Left colon (tissue), 2 donors: Measurements from ENCODE around the gene FALEC. TPM values are rescaled to one million over a fixed set of nuclear protein-coding genes. Genes with fewer than 3 reads are reported as not detected.
"Not testable (repeated sequence)": the region's sequence is repeated elsewhere in the genome, so short reads cannot be mapped to it uniquely, and the experiment has no call there.

ENCODE experiments used
- ATAC-seq: fragments of 200-7000 bp; cut with Tn5 transposase; one replicate; pipeline ENCODE4 v1.9.1; 2020; ENCODE audit warnings: mild to moderate bottlenecking, moderate library complexity
- DNase-seq, 2 donors: peaks; one replicate each; pipeline ENCODE4 v3.0.0-alpha.2; 2020
- intact Hi-C, 2 donors: fragments of 100-400 bp; cut with DNase I in 1 of 2; cut with micrococcal nuclease in 1 of 2; formaldehyde crosslinking; loops; one replicate each; pipeline versions ENCODE4 v1.11.2 to v1.14.0; 2022; cut with DNase I, micrococcal nuclease
- total RNA-seq, 2 donors: library from RNA; stranded (reverse); fragmentation: NEBNext Ultra II Directional; extraction: Animal tissue kit (Norgen Biotek cat#: 25700); gene quantifications; one replicate each; pipeline ENCODE4 v1.2.1, GENCODE V29; 2021
- donor health status: DM: no; HTN: no; CAD: no.
- donor health status: DM: yes; HTN: yes; CAD: no.

FALEC gene
- total RNA-seq, 2 donors from 2014 or later, result not detected

- no peak for ATAC-seq
- intact Hi-C loops, result loop anchor here in 1 of 2 donors (5.0 kb wide), 1 partner anchor 60 kb away; no protein-coding TSS in a partner anchor
- DNase-seq, result peak; percentile 71 to 79
Observed at GRCh38 chr1:150562446-150563339, 47.1 kb downstream of the FALEC start.

DNA sequence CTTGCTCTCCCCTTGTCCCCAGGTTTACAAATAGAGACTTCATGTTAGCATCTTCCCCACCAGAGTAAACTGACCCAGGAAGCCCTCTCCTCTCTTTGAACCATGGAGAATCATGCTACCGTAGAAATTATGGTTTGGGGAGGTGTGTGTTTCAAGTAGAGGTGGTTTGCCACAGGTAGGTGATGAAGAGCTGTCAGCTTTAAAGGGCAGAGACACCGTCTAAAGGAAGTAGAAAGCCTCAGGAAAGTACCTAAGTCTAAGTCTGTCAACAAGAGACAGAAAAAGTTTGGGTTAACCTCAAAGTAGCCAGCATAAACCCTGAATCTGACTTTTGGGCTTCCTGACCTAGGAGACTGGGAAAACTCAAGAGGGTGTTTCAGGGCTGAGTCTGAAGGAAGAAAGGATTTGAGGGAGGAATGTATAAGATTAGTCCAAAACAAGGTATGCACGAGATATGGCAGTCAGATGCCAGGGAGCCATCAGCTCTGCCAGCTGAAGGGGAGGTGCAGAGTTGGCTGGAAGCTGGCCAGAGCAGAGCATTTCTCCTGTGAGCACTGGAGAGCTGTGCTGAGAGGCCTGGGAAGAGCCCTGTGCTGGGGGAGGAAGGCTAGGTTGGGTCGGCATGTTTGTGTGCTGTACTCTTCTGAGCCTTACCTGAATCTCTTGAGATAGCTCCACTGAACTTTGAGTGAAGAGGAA is 47.9 kb downstream of the FALEC start:
- DNase-seq, result peak; percentile 74 to 77
- intact Hi-C loops, result loop anchor here in 1 of 2 donors (5.0 kb wide), 1 partner anchor 59 kb away; no protein-coding TSS in a partner anchor
- ATAC-seq, result no peak

DNA sequence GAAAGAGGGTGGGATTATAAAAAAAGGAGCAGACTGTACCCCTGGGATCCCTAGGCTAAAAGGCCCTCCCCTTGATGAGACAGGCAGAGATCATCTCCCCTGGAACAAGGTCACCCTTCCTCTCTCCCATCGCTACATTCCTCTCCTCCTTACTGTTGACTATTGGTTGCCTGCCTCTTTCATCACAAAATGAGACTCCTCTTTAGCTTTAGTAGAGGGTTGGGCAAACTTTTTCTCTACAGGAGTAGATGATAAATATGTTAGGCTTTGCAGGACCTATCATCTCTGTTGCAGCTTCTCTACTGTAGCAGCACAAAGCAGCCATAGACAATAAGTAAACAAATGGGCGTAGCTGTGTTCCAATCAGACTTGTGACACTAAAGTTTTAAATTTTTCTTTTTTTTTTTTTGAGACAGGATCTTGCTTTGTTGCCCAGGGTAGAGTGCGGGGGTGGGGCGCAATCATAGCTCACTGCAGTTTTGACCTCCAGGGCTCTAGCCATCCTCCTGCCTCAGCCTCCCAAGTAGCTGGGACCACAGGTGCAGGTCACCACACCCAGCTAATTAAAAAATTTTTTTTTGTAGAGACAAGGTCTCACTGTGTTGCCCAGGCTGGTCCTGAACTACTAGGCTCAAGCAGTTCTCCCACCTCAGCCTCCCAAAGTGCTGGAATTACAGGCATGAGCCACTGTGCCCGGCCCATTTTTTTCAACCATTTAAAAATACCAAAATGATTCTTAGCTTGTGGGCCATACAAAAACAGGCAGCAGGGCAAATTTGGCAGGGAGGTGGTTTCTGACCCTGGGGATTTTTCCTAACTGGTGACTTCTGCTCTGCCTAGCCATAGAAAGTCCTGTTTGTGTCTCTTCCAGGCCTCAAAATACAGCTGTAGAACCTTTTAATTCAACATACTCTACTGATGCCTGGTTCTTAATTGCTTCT is 48.8 kb downstream of the FALEC start:
- DNase-seq (peak in 1 of 2 donors; percentile 55), ATAC-seq (no peak)
- intact Hi-C loops, result loop anchor here in 1 of 2 donors (5.0 kb wide), 1 partner anchor 58 kb away; no protein-coding TSS in a partner anchor

GRCh38 chr1:150565240-150565991 is 49.9 kb downstream of the FALEC start:
- DNase-seq, intact Hi-C loops, ATAC-seq: not testable (repeated sequence)

GRCh38 chr1:150566589-150567340 is 51.2 kb downstream of the FALEC start:
- DNase-seq, result no peak
- intact Hi-C loops, result no loop called here
- no peak for ATAC-seq

GRCh38 chr1:150567341-150567716 is 51.8 kb downstream of the FALEC start:
- ATAC-seq (no peak), DNase-seq (no peak)
- intact Hi-C loops, result no loop called here

DNA sequence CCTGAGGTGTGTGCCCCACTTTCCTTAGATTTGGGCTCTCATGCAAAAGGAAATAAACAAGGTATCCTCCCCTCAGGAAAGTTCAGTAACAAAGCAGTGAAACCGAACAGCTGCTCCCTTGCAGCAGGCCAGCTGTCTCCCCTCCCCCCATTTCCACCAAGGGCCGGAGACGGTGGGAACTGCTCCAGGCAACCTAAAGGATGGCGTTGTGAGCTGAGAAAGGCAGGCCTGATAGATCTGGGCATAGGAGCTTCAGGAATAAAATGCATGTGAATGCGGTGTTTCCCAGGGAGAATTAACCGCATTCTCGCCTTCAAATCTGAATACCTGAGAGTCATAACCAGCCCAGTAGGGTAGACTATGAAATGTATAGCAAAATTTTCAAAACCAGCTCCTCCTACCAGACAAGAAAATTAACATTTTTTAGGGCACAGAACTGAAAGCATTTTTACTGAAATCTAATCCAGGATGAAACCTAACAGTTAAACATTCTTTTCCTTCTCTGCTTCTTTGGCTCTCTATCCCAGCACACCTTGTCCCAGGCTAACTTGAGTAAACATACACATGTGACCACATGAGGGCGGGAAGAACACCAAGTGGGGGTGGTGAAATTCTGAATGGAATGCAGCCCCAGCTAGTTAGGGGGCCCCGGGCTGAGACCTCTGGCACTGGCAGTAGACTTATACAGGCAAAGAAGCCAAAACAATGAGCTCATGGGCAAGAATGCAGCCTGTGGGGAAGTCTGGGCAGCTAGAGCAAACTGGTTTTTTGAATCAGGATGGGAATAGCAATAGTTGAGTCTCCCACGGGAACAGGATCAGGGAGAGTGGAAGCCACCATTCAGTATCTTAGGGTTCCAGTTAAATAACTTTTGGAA is 52.4 kb downstream of the FALEC start:
- ATAC-seq (peak; percentile 58), DNase-seq (peak; percentile 78 to 90)
- intact Hi-C loops, result no loop called here

DNA sequence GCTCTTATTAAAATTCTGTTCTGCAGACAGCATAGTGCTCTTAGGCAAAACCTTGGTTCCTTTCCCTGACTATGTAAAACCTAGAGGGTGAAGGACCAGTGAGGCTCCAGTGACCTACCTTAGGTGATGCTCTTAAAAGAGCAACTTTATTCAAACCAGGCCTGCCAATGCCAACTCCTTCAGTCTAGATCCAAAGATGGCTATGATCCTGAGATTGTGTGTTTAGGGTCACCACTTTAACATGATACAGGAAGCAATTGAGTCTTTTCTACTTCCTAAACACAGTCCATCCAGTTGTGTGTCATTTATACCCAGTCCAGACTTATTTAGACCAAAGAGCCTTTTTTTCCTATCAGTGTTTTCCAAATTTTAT is 53.0 kb downstream of the FALEC start:
- DNase-seq (no peak), ATAC-seq (peak; percentile 2)
- intact Hi-C loops, result no loop called here

DNA sequence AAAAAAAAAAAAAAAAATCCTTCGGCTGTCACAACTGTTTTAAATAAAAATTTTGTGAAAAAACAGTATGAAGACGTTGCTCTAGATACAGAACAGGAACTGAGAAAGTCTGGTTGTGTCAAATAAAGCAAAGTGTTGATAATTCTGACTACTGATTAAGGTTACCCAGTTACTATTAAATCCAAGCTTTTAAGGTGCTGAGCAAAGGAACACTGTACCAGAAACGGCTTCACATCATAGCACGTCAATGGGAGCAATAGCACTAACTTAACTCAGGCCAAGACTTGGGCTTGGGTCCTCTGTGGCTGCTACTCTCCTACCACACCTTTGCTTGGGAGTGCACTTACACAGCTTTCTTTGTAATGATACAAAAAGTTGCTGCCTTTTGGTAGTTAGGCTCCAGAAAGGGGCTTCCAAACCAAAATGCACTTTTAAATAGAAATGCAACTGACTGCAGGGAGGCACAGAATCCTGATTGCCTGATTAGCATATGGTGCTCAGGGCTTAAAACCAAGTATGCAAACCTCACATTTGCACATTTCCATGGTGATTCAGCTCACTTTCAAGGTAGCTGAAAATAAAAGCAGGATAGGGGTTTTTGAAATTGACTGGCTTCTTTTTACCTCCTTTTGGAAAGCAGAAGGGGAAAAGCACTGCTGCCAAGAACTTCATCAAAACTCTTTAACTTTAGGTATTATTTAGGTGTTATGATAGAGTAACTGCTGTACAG is 57.5 kb downstream of the FALEC start:
- DNase-seq (no peak), ATAC-seq (no peak)
- intact Hi-C loops, result no loop called here

GRCh38 chr1:150573648-150574071 is 58.1 kb downstream of the FALEC start:
- ATAC-seq, intact Hi-C loops, DNase-seq: not testable (repeated sequence)

DNA sequence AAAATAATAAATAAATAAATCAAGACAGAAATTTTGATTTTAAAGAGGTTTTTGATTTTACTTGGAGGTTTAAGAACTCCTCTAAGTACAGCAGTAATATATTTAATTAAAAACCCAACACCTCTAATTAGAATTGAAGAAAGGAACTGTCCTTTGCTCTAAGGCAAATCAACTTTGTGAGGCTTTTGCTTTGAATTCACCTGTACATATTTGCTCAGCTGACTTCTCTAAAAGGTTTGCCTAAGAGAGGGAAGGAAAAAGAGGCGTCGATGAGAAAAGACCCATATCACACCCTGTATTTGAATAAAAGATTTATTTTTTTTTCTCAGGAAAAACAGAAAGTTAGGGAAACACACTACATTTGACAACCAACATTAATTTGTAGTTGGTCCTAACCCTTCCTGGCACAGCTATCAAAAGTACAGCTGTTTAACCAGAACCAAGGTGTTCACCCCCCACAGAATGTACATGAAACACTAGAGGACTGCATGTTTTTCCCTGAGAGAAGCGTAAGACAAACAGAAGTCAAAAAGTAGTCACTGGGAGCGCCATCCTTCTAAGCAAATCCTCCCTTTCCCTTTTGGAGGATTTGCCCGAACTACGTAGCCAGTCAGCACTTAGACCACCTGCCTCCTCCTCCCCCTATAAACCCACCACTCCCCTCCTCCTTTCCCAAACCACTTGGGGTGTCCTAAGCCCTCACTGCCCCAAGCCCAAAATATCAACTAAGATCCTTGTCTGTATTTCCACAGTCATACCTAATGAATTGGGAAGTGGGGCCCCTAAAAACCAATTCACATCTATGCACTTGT is 58.9 kb downstream of the FALEC start:
- ATAC-seq, result no peak
- intact Hi-C loops, result no loop called here
- no peak for DNase-seq

DNA sequence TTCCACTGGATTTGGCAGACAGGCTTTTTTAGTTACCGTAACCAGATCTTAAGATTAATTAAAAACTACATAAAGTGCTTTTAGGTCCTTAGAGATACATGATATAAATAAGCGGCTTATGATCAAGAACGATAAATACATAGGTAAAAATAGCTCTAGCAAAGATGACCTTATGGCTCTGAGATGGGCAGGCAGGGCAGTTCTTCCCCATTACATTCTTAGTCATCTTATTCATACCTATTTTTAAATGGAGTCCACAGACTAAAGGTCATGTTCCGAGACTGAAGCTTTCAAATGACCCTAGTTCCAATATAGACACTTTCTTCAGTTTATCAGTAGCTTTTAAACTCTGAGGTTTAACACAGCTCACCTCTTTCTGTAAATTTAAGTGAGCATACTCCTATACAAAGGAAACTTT is 59.5 kb downstream of the FALEC start:
- ATAC-seq (peak; percentile 12), DNase-seq (no peak)
- intact Hi-C loops, result no loop called here

DNA sequence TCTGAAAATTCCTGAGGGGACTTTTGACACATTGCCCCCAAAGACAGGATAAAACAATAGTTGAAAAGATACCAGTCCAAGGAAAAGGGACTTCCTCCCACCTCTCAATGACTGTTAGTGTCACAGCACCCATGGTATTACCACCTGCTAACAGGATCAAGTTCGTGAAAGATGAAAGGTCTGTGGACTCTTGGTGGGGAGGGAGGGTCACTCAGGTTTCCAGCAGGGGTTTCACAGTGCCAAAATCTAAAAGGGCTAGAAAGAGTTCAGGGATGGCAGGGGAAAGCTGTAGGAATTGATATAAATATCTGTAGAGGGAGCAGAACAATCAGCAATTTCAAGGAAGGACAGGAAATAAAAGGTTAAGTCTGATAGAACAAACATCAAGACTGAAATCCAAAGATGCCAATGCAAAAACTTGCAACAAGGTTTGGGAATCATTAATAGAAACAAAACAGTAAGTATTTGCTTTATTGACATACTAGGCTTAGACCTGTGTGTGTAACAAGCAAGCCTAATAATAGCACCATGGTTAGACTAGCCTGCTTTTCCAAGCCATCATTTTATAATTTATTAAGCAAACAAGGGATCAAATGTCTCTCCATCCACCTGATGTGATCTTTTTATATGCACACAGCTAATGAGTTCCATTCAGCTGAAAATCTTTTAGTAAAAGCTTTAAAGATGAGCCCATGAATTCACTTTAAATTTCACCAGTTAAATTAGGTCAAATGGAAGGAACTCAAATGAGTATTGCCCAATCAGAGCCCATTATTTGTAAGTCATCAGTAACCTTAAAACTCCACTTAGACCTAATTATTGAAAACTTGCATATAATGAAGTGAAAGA is 60.2 kb downstream of the FALEC start:
- no peak for ATAC-seq
- no peak for DNase-seq
- intact Hi-C loops, result no loop called here

DNA sequence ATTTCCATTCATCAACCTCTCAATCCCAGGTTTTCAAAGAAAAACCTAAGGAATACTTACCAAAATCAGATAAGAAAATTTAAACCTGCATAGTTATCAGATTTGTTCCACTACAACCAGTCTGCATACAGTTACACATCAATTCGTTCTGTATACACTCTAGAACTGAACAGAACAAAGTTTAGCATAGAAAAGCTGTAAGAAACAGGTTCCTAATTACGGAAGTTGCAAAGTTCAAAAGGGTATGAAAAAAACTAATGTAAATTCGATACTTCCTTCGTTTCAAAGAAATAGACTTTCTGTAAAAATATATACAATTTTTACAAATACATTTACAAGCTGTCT is 60.8 kb downstream of the FALEC start:
- DNase-seq, result no peak
- no peak for ATAC-seq
- intact Hi-C loops, result no loop called here
